PFSK-1 (cell line): Measurements from ENCODE around the gene CERS4.

ENCODE experiments used
- POLR2AphosphoS5 ChIP-seq: IDR thresholded peaks from 2 replicates; pipeline ENCODE4 v1.6.1; 2012; ENCODE audit warnings: low read depth, mild to moderate bottlenecking, control low read depth, low read length, moderate library complexity
- REST ChIP-seq, 2 experiments: IDR thresholded peaks; 2 replicates each; pipeline versions ENCODE4 v1.6.1 to v1.8.0; 2011 to 2012; ENCODE audit warnings: low read depth in 2 of 2, low read length in 2 of 2, control low read depth in 1 of 2, inconsistent platforms in 1 of 2, mild to moderate bottlenecking in 1 of 2, moderate library complexity in 1 of 2; ENCODE audit not compliant: insufficient read depth in 1 of 2

- TF ChIP-seq POLR2AphosphoS5 (no peak), REST (IDR thresholded peaks at IDR 0.05; ENCODE audit: insufficient read depth in 1 of 2, low read depth in 2 of 2, low read length in 2 of 2) (no peak)
Observed at GRCh38 chr19:8206147-8207087, 2.8 kb upstream of the CERS4 start.
